Measurements from ENCODE around the gene GPR137B. TPM values are rescaled to one million over a fixed set of nuclear protein-coding genes. Genes with fewer than 3 reads are reported as not detected.

GPR137B gene
- total RNA-seq, 1 experiment from 2014 or later, result 11.4 TPM

DNA sequence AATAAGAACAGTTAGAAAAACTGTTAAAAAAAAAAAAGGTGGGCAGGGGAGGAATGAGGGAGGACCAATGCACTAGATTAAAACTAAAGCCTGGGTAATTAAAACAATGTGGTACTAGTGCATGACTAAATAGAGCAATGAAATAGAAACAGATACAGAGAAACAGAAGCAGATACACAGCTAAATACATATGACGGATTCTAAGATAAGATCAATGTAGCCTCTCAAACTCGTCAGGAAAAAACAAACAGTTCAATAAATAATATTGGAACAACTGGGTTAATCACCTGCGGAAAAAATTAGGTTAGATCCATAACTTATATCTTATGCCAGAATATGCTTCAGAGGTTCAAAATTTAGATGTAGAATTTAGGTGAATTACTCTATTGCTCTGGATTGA, 71.2 kb downstream of the GPR137B start:
- H3K27ac ChIP-seq (ENCODE audit: low read depth, low read length), result no peak overlapping the region
- no peaks in the 10 kb centered on the region for H3K79me2 ChIP-seq (ENCODE audit: insufficient read depth, low read length)
- no peaks in the 10 kb centered on the region for H3K9me2 ChIP-seq (ENCODE audit: insufficient read depth)
- H3K4me2 ChIP-seq (ENCODE audit: low read length), result no peak overlapping the region
- no peaks in the 10 kb centered on the region for H3K9me3 ChIP-seq (ENCODE audit: control insufficient read depth in 1 of 2, insufficient read depth in 1 of 2, low read depth in 1 of 2, low read length in 2 of 2)
- no peaks in the 10 kb centered on the region for H4K20me1 ChIP-seq (ENCODE audit: insufficient read depth)
- DNase-seq (ENCODE audit: low read depth, low spot score) (no peak), ATAC-seq (no peak)
- no peak overlapping the region for H3K9ac ChIP-seq (ENCODE audit: low read length)
- ChIA-PET RAD21 (ENCODE audit: low non-redundant PET in 1 of 2, low total read pairs in 2 of 2, uncharacterized antibody in 2 of 2, unreplicated experiment in 2 of 2) (no interaction called here), CTCF (no interaction called here), POLR2A (no interaction called here)
- no peaks in the 10 kb centered on the region for H3K27me3 ChIP-seq (ENCODE audit: insufficient read depth, low read length)
- H3K4me1 ChIP-seq (ENCODE audit: control insufficient read depth in 1 of 2, insufficient read depth in 2 of 2, low read length in 2 of 2), result no peaks in the 10 kb centered on the region
- BruUV-seq (replicated peaks), result no TSS peak
- H3K4me3 ChIP-seq (replicated peaks in 1 of 2; ENCODE audit: low read depth in 1 of 2, low read length in 2 of 2), result no peak overlapping the region
- no peaks in the 10 kb centered on the region for H3K36me3 ChIP-seq (ENCODE audit: control insufficient read depth in 1 of 2, insufficient read depth in 2 of 2, low read length in 2 of 2)
- intact Hi-C loops (cut with micrococcal nuclease), result no loop called here
- TF ChIP-seq SIN3A (IDR thresholded peaks at IDR 0.05; ENCODE audit: low read depth) (no peak), SP1 (IDR thresholded peaks at IDR 0.05; ENCODE audit: low read depth) (no peak), CEBPB (IDR thresholded peaks at IDR 0.05; ENCODE audit: low read depth) (no peak), EGR1 (IDR thresholded peaks at IDR 0.05; ENCODE audit: low read depth) (no peak), JUND (IDR thresholded peaks at IDR 0.05) (no peak), TCF7L2 (IDR thresholded peaks at IDR 0.05; ENCODE audit: borderline replicate concordance, extremely low read depth, insufficient read depth, insufficient read length) (no peak), ZFX (IDR thresholded peaks at IDR 0.05) (no peak), CBX3 (IDR thresholded peaks at IDR 0.05; ENCODE audit: low read depth) (no peak), SRF (IDR thresholded peaks at IDR 0.05; ENCODE audit: low read depth) (no peak), ELF1 (IDR thresholded peaks at IDR 0.05; ENCODE audit: borderline replicate concordance, low read depth) (no peak), YY1 (IDR thresholded peaks at IDR 0.05; ENCODE audit: extremely low read depth, insufficient replicate concordance, low read depth, low read length) (no peak), EZH2 (IDR thresholded peaks at IDR 0.05) (no peak), EZH2phosphoT487 (IDR thresholded peaks at IDR 0.05; ENCODE audit: borderline replicate concordance) (no peak), FOSL1 (IDR thresholded peaks at IDR 0.05; ENCODE audit: low read depth) (no peak)
- TF ChIP-seq, protein P1, sequence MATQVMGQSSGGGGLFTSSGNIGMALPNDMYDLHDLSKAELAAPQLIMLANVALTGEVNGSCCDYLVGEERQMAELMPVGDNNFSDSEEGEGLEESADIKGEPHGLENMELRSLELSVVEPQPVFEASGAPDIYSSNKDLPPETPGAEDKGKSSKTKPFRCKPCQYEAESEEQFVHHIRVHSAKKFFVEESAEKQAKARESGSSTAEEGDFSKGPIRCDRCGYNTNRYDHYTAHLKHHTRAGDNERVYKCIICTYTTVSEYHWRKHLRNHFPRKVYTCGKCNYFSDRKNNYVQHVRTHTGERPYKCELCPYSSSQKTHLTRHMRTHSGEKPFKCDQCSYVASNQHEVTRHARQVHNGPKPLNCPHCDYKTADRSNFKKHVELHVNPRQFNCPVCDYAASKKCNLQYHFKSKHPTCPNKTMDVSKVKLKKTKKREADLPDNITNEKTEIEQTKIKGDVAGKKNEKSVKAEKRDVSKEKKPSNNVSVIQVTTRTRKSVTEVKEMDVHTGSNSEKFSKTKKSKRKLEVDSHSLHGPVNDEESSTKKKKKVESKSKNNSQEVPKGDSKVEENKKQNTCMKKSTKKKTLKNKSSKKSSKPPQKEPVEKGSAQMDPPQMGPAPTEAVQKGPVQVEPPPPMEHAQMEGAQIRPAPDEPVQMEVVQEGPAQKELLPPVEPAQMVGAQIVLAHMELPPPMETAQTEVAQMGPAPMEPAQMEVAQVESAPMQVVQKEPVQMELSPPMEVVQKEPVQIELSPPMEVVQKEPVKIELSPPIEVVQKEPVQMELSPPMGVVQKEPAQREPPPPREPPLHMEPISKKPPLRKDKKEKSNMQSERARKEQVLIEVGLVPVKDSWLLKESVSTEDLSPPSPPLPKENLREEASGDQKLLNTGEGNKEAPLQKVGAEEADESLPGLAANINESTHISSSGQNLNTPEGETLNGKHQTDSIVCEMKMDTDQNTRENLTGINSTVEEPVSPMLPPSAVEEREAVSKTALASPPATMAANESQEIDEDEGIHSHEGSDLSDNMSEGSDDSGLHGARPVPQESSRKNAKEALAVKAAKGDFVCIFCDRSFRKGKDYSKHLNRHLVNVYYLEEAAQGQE (IDR thresholded peaks at IDR 0.05; ENCODE audit: low read depth), result no peak
- TF ChIP-seq, protein P2, sequence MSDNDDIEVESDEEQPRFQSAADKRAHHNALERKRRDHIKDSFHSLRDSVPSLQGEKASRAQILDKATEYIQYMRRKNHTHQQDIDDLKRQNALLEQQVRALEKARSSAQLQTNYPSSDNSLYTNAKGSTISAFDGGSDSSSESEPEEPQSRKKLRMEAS (IDR thresholded peaks at IDR 0.05), result no peak
- TF ChIP-seq, protein P3, sequence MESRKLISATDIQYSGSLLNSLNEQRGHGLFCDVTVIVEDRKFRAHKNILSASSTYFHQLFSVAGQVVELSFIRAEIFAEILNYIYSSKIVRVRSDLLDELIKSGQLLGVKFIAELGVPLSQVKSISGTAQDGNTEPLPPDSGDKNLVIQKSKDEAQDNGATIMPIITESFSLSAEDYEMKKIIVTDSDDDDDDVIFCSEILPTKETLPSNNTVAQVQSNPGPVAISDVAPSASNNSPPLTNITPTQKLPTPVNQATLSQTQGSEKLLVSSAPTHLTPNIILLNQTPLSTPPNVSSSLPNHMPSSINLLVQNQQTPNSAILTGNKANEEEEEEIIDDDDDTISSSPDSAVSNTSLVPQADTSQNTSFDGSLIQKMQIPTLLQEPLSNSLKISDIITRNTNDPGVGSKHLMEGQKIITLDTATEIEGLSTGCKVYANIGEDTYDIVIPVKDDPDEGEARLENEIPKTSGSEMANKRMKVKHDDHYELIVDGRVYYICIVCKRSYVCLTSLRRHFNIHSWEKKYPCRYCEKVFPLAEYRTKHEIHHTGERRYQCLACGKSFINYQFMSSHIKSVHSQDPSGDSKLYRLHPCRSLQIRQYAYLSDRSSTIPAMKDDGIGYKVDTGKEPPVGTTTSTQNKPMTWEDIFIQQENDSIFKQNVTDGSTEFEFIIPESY (IDR thresholded peaks at IDR 0.05; ENCODE audit: extremely low read depth, insufficient replicate concordance, low read length), result no peak
- TF ChIP-seq, protein P4, sequence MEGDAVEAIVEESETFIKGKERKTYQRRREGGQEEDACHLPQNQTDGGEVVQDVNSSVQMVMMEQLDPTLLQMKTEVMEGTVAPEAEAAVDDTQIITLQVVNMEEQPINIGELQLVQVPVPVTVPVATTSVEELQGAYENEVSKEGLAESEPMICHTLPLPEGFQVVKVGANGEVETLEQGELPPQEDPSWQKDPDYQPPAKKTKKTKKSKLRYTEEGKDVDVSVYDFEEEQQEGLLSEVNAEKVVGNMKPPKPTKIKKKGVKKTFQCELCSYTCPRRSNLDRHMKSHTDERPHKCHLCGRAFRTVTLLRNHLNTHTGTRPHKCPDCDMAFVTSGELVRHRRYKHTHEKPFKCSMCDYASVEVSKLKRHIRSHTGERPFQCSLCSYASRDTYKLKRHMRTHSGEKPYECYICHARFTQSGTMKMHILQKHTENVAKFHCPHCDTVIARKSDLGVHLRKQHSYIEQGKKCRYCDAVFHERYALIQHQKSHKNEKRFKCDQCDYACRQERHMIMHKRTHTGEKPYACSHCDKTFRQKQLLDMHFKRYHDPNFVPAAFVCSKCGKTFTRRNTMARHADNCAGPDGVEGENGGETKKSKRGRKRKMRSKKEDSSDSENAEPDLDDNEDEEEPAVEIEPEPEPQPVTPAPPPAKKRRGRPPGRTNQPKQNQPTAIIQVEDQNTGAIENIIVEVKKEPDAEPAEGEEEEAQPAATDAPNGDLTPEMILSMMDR (IDR thresholded peaks at IDR 0.05 in 2 of 3, conservative IDR thresholded peaks at IDR 0.05 in 1 of 3; ENCODE audit: borderline replicate concordance in 1 of 3, insufficient read depth in 1 of 3, low read depth in 2 of 3, low read length in 2 of 3), result no peak
- TF ChIP-seq, protein P5, sequence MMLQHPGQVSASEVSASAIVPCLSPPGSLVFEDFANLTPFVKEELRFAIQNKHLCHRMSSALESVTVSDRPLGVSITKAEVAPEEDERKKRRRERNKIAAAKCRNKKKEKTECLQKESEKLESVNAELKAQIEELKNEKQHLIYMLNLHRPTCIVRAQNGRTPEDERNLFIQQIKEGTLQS (IDR thresholded peaks at IDR 0.05), result no peak
- no peak overlapping the region for H2AFZ ChIP-seq (ENCODE audit: low read depth, low read length, poor library complexity, severe bottlenecking)

Measured in HCT116 (cell line).